ENCODE data around the gene ABCC6. TPM values are rescaled to one million over a fixed set of nuclear protein-coding genes. Genes with fewer than 3 reads are reported as not detected.

Gene ABCC6
- total and polyA plus RNA-seq, 9 donors: 0.12 to 2.0 (median 0.88) TPM

DNA sequence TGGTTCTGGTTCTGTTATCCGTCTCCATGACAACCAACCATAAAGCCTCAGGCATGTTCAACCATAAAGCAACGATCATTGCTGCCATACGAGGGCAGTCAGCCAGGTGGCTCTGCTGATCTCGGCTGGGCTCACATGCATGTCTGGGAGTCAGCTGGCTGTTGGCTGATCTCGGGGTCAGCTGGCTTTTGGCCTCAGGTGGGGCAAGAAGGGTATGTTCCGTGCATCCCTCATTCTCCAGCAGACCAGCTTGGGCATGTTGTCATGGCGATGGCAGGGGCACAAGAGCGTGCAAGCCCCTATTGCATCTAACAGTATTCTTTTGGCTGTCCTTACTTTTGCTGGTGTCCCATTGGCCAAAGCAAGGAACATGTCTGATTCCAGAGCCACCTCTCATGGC is 86.2 kb downstream of the ABCC6 start:
- WGBS, 3 donors: 73 to 87% (median 75%) methylated on average over 8 of the region's 8 CpGs
- Histone ChIP-seq H3K36me3 (no peaks in the 10 kb centered on the region), H3K4me3 (no peak overlapping the region), H3K9me3 (no peaks in the 10 kb centered on the region), H3K4me1 (ENCODE audit: insufficient read depth) (no peaks in the 10 kb centered on the region), H3K27me3 (no peaks in the 10 kb centered on the region), H3K27ac (no peak overlapping the region)
- intact Hi-C loops (cut with DNase I): no loop called here
- no peak for DNase-seq
- TF ChIP-seq EP300 (IDR thresholded peaks at IDR 0.05): no peak
- TF ChIP-seq, protein P1, sequence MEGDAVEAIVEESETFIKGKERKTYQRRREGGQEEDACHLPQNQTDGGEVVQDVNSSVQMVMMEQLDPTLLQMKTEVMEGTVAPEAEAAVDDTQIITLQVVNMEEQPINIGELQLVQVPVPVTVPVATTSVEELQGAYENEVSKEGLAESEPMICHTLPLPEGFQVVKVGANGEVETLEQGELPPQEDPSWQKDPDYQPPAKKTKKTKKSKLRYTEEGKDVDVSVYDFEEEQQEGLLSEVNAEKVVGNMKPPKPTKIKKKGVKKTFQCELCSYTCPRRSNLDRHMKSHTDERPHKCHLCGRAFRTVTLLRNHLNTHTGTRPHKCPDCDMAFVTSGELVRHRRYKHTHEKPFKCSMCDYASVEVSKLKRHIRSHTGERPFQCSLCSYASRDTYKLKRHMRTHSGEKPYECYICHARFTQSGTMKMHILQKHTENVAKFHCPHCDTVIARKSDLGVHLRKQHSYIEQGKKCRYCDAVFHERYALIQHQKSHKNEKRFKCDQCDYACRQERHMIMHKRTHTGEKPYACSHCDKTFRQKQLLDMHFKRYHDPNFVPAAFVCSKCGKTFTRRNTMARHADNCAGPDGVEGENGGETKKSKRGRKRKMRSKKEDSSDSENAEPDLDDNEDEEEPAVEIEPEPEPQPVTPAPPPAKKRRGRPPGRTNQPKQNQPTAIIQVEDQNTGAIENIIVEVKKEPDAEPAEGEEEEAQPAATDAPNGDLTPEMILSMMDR (IDR thresholded peaks at IDR 0.05): no peak
- no peak for TF ChIP-seq POLR2A (IDR thresholded peaks at IDR 0.05)

DNA sequence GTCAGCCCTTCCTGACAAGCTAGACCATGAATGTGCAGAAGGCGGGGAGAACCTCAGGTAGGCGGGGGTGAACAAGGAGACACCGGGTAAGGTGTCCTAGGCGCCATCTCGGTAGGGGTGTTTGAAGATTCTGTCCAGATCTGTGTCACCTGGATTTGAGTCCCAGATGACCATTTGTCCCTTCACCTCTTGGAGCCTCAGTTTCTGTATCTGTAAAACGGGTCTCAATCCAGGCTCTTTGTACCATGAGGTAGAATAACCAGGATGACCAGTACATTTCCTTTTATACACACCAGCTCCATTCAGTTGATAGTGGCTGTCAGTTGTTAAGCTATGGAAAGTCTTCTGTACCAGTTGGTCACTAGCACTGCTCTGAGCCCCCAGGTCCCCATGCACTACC is 86.7 kb downstream of the ABCC6 start:
- 91 to 94% (median 94%) methylated on average over 6 of the region's 6 CpGs for whole genome bisulfite sequencing, 3 donors
- Histone ChIP-seq H3K4me3 (no peak overlapping the region), H3K4me1 (ENCODE audit: insufficient read depth) (no peaks in the 10 kb centered on the region), H3K9me3 (no peaks in the 10 kb centered on the region), H3K27ac (no peak overlapping the region), H3K27me3 (no peaks in the 10 kb centered on the region), H3K36me3 (no peaks in the 10 kb centered on the region)
- intact Hi-C loops (cut with DNase I): no loop called here
- DNase-seq: no peak
- TF ChIP-seq POLR2A (IDR thresholded peaks at IDR 0.05) (no peak), EP300 (IDR thresholded peaks at IDR 0.05) (no peak)
- TF ChIP-seq, protein P1 (IDR thresholded peaks at IDR 0.05): no peak

DNA sequence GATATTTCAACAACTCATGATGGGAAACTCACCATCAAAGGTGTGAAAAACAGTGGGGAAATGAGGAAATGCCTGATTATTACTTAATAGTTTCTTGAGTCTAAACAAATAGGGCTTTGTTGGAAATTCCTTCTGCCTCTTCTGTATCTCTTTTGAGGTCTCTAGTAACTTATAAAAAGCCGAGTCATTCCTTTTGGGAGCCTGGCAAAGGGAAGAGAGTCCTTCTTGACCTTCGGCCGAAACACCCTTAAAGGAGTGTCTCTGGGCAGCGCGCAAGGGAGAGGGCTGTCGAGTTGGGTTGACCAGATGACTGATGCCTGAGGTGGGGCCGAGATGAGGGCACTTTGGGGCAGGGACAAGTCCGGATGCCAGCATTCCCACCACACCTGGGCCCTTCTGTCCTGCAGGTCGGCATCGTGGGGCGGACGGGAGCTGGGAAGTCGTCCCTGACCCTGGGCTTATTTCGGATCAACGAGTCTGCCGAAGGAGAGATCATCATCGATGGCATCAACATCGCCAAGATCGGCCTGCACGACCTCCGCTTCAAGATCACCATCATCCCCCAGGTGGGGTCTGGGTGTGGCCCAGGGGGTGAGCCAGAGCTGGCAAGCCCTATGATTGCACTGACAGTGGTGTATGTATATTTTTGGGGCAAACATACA is 89.2 kb downstream of the ABCC6 start:
- no peak for DNase-seq
- Histone ChIP-seq H3K4me3 (no peak overlapping the region), H3K4me1 (ENCODE audit: insufficient read depth) (no peaks in the 10 kb centered on the region), H3K9me3 (no peaks in the 10 kb centered on the region), H3K27me3 (no peaks in the 10 kb centered on the region), H3K36me3 (no peaks in the 10 kb centered on the region), H3K27ac (no peak overlapping the region)
- 92 to 95% (median 93%) methylated on average over 21 of the region's 21 CpGs for WGBS, 3 donors
- intact Hi-C loops (cut with DNase I): no loop called here
- TF ChIP-seq, protein P1 (IDR thresholded peaks at IDR 0.05): no peak
- TF ChIP-seq POLR2A (IDR thresholded peaks at IDR 0.05) (no peak), EP300 (IDR thresholded peaks at IDR 0.05) (no peak)

DNA sequence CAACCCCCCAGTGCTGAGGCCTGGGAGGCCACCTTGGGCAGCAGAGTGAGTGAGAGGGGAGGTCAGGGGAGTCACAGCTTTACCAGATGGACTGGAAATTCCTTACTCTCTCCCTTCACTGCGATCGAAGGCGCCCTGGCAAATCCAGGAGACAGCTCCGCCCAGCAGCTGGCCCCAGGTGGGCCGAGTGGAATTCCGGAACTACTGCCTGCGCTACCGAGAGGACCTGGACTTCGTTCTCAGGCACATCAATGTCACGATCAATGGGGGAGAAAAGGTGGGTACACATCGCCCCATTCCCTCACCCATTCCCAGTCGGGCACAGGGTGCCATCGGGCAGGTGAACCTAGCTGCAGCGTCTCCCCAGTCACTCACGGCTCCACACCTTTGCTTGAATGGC is 91.6 kb downstream of the ABCC6 start:
- H3K36me3 ChIP-seq: no peaks in the 10 kb centered on the region
- H3K27ac ChIP-seq: no peak overlapping the region
- TF ChIP-seq EP300 (IDR thresholded peaks at IDR 0.05): no peak
- TF ChIP-seq, protein P1 (IDR thresholded peaks at IDR 0.05): no peak
- 88 to 95% (median 94%) methylated on average over 15 of the region's 15 CpGs for WGBS, 3 donors
- H3K4me3 ChIP-seq: no peak overlapping the region
- intact Hi-C loops (cut with DNase I): no loop called here
- no peaks in the 10 kb centered on the region for H3K9me3 ChIP-seq
- no peaks in the 10 kb centered on the region for H3K4me1 ChIP-seq (ENCODE audit: insufficient read depth)
- H3K27me3 ChIP-seq: no peaks in the 10 kb centered on the region
- DNase-seq: no peak

Data from ovary (tissue), 9 donors.